ENCODE results near the gene RSPH6A. TPM values are rescaled to one million over a fixed set of nuclear protein-coding genes. Genes with fewer than 3 reads are reported as not detected.

The RSPH6A gene
- total RNA-seq, 1 donor from 2014 or later: 0.61 TPM

DNA sequence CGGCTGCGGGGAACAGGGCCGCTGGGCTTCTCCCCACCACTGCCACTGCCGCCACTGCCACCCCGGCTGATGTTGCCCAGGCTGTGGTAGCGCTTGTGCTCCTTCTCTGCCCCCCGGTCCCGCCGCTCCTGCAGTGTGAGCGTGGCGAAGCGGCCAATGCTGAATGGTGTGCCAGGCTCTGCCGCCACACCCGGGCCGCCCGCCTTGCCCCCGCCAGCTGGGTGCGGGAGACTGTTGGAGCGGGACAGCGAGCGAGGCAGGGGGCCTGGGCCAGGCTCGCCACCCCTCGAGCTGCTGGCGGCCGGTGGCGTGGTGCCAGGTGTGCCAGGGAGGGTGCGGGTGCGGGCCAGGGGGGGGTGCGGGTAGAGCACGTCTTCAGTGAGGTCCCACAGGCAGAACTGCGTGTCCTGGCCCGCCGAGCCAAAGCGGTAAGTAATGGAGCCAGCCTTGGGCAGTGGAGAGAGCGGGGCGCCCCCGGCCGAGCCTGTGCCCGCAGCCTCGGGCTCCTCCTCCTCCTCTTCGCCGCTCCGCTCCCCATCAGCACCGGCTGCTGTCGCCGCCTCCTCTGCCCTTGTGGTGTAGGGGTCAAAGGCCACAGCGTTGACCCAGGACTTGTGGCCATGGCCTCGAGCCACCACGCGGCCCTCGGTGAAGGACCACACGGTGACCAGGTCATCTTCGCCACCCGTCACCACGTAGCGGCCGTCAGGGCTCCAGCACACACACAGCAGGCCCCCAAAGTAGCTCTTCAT is 29.2 kb downstream of the RSPH6A start:
- H3K36me3 Mint-ChIP-seq (ENCODE audit: unreplicated experiment): no peaks in the 10 kb centered on the region
- H3K27ac Mint-ChIP-seq (ENCODE audit: unreplicated experiment): no peak overlapping the region
- no peak overlapping the region for H3K4me3 Mint-ChIP-seq (ENCODE audit: unreplicated experiment)
- H3K4me1 Mint-ChIP-seq (ENCODE audit: low read depth, unreplicated experiment): peaks cover 7% of the 10 kb centered on the region
- peaks cover 3% of the 10 kb centered on the region for H3K9me3 Mint-ChIP-seq (ENCODE audit: unreplicated experiment)
- H3K27me3 Mint-ChIP-seq (ENCODE audit: unreplicated experiment): peaks cover 5% of the 10 kb centered on the region
- no peak for TF ChIP-seq CTCF (IDR thresholded peaks at IDR 0.05; ENCODE audit: partially characterized antibody, unreplicated experiment)
- no peak for DNase-seq

DNA sequence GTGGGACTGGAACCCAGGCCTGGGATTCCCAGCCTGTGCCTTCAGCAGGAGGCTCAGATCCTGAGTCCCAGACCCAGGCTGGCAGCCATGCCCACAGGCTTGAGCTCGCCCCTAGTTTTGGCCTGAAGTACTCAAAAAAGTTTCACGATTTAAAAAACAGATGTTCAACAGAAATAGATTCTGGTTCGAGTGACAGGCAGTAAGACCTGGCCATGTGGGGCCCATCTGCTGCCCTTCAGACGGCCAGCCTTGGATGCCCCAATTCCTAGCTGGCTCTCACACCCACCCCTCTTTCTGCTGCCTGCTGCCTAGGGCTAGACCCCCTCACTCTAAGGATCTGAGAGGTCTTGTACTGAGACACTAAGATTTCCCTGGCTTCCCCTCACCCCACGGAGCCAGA is 30.0 kb downstream of the RSPH6A start:
- Mint-ChIP-seq H3K9me3 (ENCODE audit: unreplicated experiment) (peaks cover 3% of the 10 kb centered on the region), H3K4me1 (ENCODE audit: low read depth, unreplicated experiment) (peaks cover 9% of the 10 kb centered on the region), H3K4me3 (ENCODE audit: unreplicated experiment) (no peak overlapping the region), H3K27ac (ENCODE audit: unreplicated experiment) (no peak overlapping the region), H3K27me3 (ENCODE audit: unreplicated experiment) (peaks cover 7% of the 10 kb centered on the region), H3K36me3 (ENCODE audit: unreplicated experiment) (no peaks in the 10 kb centered on the region)
- TF ChIP-seq CTCF (IDR thresholded peaks at IDR 0.05; ENCODE audit: partially characterized antibody, unreplicated experiment): no peak
- no peak for DNase-seq

DNA sequence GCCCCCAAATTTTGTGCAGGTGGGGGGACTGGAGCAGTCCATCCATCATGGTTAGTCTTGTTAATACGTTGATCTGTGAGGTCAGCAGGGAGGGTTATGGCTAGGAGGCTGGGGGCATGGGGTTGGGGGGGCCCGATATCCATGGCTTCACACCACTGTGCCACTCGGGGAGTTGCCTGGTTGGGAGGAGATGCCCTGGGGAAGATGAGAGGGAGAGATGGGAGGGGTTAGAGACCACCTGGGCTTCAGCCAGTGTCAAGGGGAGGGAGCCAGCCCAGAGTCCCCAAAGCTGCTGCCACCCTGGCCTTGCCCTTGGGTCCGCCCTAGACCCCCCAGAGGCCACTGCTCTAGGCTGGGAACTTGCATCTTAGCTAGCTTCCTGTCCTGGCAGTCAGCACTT is 31.0 kb downstream of the RSPH6A start:
- no peak for DNase-seq
- Mint-ChIP-seq H3K27me3 (ENCODE audit: unreplicated experiment) (peaks cover 7% of the 10 kb centered on the region), H3K4me1 (ENCODE audit: low read depth, unreplicated experiment) (peaks cover 9% of the 10 kb centered on the region), H3K36me3 (ENCODE audit: unreplicated experiment) (no peaks in the 10 kb centered on the region), H3K4me3 (ENCODE audit: unreplicated experiment) (no peak overlapping the region), H3K27ac (ENCODE audit: unreplicated experiment) (no peak overlapping the region), H3K9me3 (ENCODE audit: unreplicated experiment) (peaks cover 3% of the 10 kb centered on the region)
- TF ChIP-seq CTCF (IDR thresholded peaks at IDR 0.05; ENCODE audit: partially characterized antibody, unreplicated experiment): no peak

- no peak for DNase-seq
- Mint-ChIP-seq H3K27ac (ENCODE audit: unreplicated experiment) (no peak overlapping the region), H3K4me1 (ENCODE audit: low read depth, unreplicated experiment) (peaks cover 12% of the 10 kb centered on the region), H3K27me3 (ENCODE audit: unreplicated experiment) (peaks cover 10% of the 10 kb centered on the region), H3K9me3 (ENCODE audit: unreplicated experiment) (peaks cover 6% of the 10 kb centered on the region), H3K36me3 (ENCODE audit: unreplicated experiment) (no peaks in the 10 kb centered on the region), H3K4me3 (ENCODE audit: unreplicated experiment) (peak overlapping the region; percentile 34)
- no peak for TF ChIP-seq CTCF (IDR thresholded peaks at IDR 0.05; ENCODE audit: partially characterized antibody, unreplicated experiment)
Measured at GRCh38 chr19:45782820-45783785, 32.0 kb downstream of the RSPH6A start.

Data from glutamatergic neuron (in vitro differentiated cells).